Lung (tissue), 12 donors: ENCODE data around the gene EXOC6B. TPM values are rescaled to one million over a fixed set of nuclear protein-coding genes. Genes with fewer than 3 reads are reported as not detected.

Experiments used
- ATAC-seq: fragments of 200-7000 bp; cut with Tn5 transposase; one replicate; pipeline ENCODE4 v1.9.1; 2020; ENCODE audit warnings: moderate number of reproducible peaks; ENCODE audit not compliant: insufficient read depth, low FRiP score
- DNase-seq, 3 donors: peaks; one replicate each; pipeline ENCODE4 v3.0.0-alpha.2; 2013 to 2017
- H3K27ac ChIP-seq, 2 donors: one replicate each; pipeline ENCODE4 v1.5.1; 2013; ENCODE audit warnings: mild to moderate bottlenecking in 2 of 2, moderate library complexity in 2 of 2, control low read depth in 1 of 2, inconsistent platforms in 1 of 2, low read depth in 1 of 2, low read length in 1 of 2
- H3K27me3 ChIP-seq, 3 donors: one replicate each; pipeline ENCODE4 v1.5.1; 2013; ENCODE audit warnings: low read length in 2 of 3; ENCODE audit not compliant: control insufficient read depth in 3 of 3, insufficient read depth in 3 of 3
- H3K36me3 ChIP-seq, 4 donors: one replicate each; pipeline ENCODE4 v1.5.1; 2013; ENCODE audit warnings: low read length in 4 of 4, mild to moderate bottlenecking in 1 of 4, moderate library complexity in 1 of 4; ENCODE audit not compliant: control insufficient read depth in 4 of 4, insufficient read depth in 4 of 4
- H3K4me1 ChIP-seq, 5 donors: one replicate each; pipeline ENCODE4 v1.5.1; 2013; ENCODE audit warnings: low read length in 5 of 5, mild to moderate bottlenecking in 2 of 5, moderate library complexity in 1 of 5; ENCODE audit not compliant: control insufficient read depth in 5 of 5, insufficient read depth in 5 of 5
- H3K4me3 ChIP-seq: one replicate; pipeline ENCODE4 v1.5.1; 2013; ENCODE audit warnings: mild to moderate bottlenecking, control low read depth, moderate library complexity
- H3K9ac ChIP-seq, 2 donors: one replicate each; pipeline ENCODE4 v1.5.1; 2013; ENCODE audit warnings: low read length in 2 of 2, control low read depth in 1 of 2; ENCODE audit not compliant: insufficient read depth in 1 of 2
- H3K9me3 ChIP-seq, 4 donors: one replicate each; pipeline ENCODE4 v1.5.1; 2013; ENCODE audit warnings: low read length in 3 of 4, mild to moderate bottlenecking in 1 of 4, moderate library complexity in 1 of 4; ENCODE audit not compliant: control insufficient read depth in 4 of 4, insufficient read depth in 3 of 4
- WGBS, 2 donors: extraction: QIAGEN DNeasy Blood & Tissue Kit; methylation state at CpG; one replicate each; pipeline ENCODE4 v1.1.7; 2013; 5-methylcytosine and 5-hydroxymethylcytosine counted together
- polyA plus RNA-seq, 2 donors: library from polyadenylated mRNA; stranded (reverse); fragments of 200-250 nt; gene quantifications; one replicate each; pipeline ENCODE4 v1.2.1, GENCODE V29; 2013
- total RNA-seq, 2 donors: library from RNA; depleted of rRNA in 1 of 2; stranded (reverse); fragments of >200 nt in 1 of 2; gene quantifications; one replicate each; pipeline ENCODE4 v1.2.1, GENCODE V29; 2014 to 2021
- TF ChIP-seq, protein P1 (sequence below): IDR thresholded peaks from 2 replicates; pipeline ENCODE4 v1.5.1; 2012; ENCODE audit warnings: mild to moderate bottlenecking; ENCODE audit errors: control extremely low read depth, extremely low read depth
- donor health status: control.
- donor health status: control.
- donor health status: Bipolar disorder and iron deficiency.
- donor health status: healthy.
- donor health status: DM: yes; HTN: yes; CAD: no.

The EXOC6B gene
- total and polyA plus RNA-seq, 4 donors: 3.3 to 46.0 (median 12.7) TPM

- Histone ChIP-seq H3K27me3 (no peaks in the 10 kb centered on the region), H3K36me3 (no peaks in the 10 kb centered on the region), H3K27ac (no peak overlapping the region), H3K9me3 (no peaks in the 10 kb centered on the region), H3K9ac (no peak overlapping the region), H3K4me3 (no peak overlapping the region), H3K4me1 (peaks cover 0 to 5% (median 0%) of the 10 kb centered on the region in 5 donors)
- DNase-seq: no peak
- 93 to 94% methylated on average over 2 of the region's 2 CpGs for WGBS, 2 donors
- TF ChIP-seq, protein P1, sequence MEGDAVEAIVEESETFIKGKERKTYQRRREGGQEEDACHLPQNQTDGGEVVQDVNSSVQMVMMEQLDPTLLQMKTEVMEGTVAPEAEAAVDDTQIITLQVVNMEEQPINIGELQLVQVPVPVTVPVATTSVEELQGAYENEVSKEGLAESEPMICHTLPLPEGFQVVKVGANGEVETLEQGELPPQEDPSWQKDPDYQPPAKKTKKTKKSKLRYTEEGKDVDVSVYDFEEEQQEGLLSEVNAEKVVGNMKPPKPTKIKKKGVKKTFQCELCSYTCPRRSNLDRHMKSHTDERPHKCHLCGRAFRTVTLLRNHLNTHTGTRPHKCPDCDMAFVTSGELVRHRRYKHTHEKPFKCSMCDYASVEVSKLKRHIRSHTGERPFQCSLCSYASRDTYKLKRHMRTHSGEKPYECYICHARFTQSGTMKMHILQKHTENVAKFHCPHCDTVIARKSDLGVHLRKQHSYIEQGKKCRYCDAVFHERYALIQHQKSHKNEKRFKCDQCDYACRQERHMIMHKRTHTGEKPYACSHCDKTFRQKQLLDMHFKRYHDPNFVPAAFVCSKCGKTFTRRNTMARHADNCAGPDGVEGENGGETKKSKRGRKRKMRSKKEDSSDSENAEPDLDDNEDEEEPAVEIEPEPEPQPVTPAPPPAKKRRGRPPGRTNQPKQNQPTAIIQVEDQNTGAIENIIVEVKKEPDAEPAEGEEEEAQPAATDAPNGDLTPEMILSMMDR: no peak
- ATAC-seq: no peak
These were observed 614.5 kb downstream of the EXOC6B start for GRCh38 chr2:72211350-72211749.

GRCh38 chr2:72210470-72210869, 615.4 kb downstream of the EXOC6B start:
- 73 to 92% methylated on average over 2 of the region's 2 CpGs for WGBS, 2 donors
- Histone ChIP-seq H3K36me3 (no peaks in the 10 kb centered on the region), H3K4me3 (no peak overlapping the region), H3K27ac (no peak overlapping the region), H3K27me3 (no peaks in the 10 kb centered on the region), H3K4me1 (peaks cover 0 to 12% (median under 1%) of the 10 kb centered on the region in 5 donors), H3K9ac (no peak overlapping the region), H3K9me3 (no peaks in the 10 kb centered on the region)
- TF ChIP-seq, protein P1: no peak
- DNase-seq (peak in 1 of 3 donors; percentile 5), ATAC-seq (no peak)

DNA sequence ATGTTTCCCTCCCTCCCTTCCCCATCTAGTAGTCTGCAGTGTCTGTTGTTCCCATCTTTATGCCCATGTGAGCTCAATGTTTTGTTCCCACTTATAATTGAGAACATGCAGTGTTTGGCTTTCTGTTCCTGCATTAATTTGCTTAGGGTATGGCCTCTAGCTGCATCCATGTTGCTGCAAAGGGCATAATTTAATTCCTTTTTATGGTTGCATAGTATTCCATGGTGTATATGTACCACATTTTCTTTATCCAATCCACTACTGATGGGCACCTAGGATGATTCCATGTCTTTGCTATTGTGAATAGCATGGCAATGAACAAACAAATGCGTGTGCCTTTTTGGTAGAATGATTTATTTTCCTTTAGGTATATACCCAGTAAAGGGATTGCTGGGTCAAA, 617.6 kb downstream of the EXOC6B start:
- Histone ChIP-seq H3K36me3 (no peaks in the 10 kb centered on the region), H3K4me3 (no peak overlapping the region), H3K9me3 (no peaks in the 10 kb centered on the region), H3K9ac (no peak overlapping the region), H3K27ac (no peak overlapping the region), H3K27me3 (no peaks in the 10 kb centered on the region), H3K4me1 (peaks cover 2 to 30% (median 18%) of the 10 kb centered on the region in 5 donors)
- TF ChIP-seq, protein P1: no peak
- WGBS, 2 donors: 96 to 98% methylated on average over 1 of the region's 1 CpG
- ATAC-seq (no peak), DNase-seq (no peak)

DNA sequence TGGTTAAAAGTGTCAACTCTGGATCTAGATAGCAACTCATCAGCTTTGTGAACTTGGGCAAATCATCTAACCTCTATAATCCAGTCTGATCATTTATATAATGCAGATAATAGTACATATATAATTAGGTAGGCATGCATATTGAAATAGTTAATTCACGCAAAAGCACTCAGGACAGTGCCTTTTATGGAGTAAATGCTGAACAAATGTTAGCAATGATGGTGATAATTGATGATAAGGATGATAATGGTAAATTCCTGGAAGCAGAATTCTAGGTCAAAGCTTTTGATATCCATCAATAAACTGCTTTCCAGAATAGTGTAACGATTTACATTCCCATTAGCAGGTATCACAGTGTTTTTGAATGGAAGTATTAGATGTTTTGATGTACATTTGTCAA, 618.5 kb downstream of the EXOC6B start:
- ATAC-seq (no peak), DNase-seq (no peak)
- WGBS, 2 donors: 84 to 88% methylated on average over 2 of the region's 2 CpGs
- H3K9ac ChIP-seq: no peak overlapping the region
- H3K4me1 ChIP-seq: peaks cover 4 to 27% (median 18%) of the 10 kb centered on the region in 5 donors
- H3K4me3 ChIP-seq: no peak overlapping the region
- H3K27ac ChIP-seq: no peak overlapping the region
- H3K27me3 ChIP-seq: no peaks in the 10 kb centered on the region
- TF ChIP-seq, protein P1: no peak
- no peaks in the 10 kb centered on the region for H3K36me3 ChIP-seq
- no peaks in the 10 kb centered on the region for H3K9me3 ChIP-seq
